NCI-H82 (cell line): ENCODE data around the gene CEP162.
A peak's percentile ranks its signal among the peaks of the same experiment; 100 is the strongest.
"Not testable (repeated sequence)": the region's sequence is repeated elsewhere in the genome, so short reads cannot be mapped to it uniquely, and the experiment has no call there.

Experiments used
- DNase-seq: peaks from one replicate; lab custom pipeline; 2025; lab: John Stamatoyannopoulos, UW

CEP162 gene

DNA sequence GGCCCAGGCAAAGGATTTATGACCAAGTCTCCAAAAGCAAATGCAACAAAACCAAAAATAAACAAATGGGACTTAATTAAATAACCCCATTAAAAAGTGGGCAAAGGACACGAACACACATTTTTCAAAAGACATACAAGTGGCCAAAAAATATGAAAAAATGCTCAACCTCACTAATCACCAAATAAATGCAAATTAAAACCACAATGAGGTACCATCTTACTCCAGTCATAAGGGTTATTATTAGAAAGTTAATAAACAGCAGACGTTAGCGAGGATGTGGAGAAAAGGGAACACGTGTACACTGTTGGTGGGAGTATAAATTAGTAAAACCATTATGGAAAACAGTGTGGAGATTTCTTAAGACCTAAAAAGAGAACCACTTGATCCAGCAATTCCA is 71.1 kb downstream of the CEP162 start:
- no peak for DNase-seq

DNA sequence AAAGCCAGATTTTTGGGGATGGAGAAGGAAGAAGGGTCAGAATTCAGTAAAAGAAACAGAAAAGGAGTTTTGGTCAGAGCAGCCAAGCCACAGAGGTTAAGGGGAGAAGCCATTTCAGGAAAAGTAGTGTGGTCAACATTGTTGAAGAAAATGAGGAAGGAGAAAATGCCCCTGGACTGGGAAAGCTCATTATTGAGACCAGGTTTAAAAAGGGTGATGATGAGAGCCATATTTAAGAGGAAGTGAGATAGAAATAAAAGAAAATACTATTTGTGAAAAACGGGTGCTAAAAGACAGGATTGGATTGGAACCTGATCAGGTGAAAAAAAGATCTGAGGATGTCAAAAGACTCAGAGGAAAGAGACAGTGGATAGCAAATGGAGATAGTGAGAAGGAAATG is 75.8 kb downstream of the CEP162 start:
- no peak for DNase-seq

DNA sequence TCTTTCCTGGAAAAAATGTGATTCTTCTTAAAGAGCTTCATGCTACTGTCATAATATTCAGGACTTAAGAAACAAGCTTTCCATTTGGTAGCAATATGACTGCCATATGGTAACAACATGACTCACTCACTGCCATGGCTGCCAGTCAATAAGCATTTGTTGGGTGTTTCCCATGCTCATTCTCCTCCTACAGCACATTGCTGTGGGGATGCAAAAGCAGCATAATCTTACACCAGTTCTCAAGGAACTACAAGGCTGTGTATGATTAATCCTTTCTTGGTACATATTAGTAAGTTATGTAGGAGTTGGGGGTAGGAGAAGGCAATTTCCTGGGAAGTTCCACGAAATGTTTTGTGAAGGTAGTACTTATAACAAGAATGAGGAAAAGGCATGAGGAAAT is 76.7 kb downstream of the CEP162 start:
- DNase-seq = no peak

DNA sequence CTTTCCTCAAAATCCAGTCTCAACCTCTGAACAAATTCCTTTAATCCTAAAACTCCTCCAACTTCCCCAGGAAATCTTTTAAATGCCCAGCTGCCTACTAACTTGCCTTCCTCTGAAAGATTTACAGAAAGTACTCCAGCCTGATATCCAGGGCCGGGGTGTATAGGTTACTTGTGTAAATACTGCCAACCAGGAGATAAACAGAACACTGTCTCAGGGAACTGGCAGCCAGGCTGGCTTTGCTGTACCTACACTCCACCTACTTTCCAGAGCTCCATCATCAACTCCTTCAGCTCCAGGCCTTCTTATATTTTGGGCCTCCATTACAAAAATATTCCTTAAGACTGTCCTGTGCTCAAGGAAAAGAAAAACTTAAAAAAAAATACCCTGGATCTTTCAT is 85.9 kb downstream of the CEP162 start:
- no peak for DNase-seq

DNA sequence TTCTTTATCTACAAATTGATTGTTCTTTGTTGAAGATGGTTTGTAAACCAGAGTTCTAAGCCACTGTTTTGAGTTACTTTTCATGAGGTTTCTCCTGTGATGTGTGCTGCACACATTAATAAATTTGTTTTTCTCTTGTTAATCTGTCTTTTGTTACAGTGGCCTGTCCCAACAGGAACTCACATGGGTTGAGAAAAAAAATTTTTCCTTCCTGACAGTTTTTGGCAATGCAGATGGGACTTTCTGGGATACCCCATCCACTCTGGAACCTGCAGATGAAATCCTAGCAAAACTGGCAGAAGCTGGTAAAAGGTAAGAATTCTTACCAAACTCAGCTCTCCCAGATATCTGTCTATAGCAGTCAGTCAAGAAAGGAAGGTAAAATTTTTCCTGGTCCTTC is 88.1 kb downstream of the CEP162 start:
- DNase-seq = no peak

DNA sequence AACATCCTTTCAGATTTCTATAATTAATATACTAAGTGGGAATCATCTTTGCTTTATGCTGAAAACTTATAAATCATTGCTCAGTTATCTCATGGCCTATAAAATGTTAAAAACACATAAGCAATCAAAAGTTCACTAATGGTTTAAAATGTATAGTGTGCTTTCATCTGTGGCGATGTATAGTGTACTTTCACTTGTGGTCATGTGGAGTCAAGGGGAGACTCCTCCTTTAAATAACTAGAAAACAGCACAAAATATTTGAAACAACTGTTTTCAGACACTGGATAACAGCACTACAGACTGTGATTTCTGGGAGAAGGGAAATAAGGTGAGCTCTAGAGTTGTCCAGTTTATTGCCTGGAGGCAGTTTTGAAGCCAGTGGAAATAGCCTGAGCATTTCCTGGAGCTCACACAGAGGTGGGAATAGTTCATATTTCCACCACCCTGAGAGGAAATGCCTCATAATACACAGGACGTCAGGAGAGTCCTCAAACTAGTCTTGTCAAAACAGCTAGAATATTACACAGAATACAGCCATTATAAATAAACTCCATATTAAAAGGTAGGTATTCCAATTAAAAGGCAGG is 89.4 kb downstream of the CEP162 start:
- no peak for DNase-seq

DNA sequence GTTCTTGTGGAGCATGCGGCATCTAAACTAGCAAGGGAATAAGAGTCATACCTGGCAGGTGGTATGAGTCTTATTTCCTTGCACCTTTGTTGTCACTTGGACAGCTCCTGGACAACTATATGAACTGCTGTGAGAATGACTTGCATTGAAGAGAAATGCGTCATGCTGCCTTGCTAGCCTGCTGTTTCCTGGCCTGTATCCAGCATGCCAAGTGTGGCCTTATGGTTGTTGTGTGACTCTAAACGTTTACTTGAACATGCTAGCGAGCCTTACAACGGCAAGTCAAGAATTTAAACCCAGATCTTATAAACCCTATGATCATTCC is 90.4 kb downstream of the CEP162 start:
- no peak for DNase-seq

DNA sequence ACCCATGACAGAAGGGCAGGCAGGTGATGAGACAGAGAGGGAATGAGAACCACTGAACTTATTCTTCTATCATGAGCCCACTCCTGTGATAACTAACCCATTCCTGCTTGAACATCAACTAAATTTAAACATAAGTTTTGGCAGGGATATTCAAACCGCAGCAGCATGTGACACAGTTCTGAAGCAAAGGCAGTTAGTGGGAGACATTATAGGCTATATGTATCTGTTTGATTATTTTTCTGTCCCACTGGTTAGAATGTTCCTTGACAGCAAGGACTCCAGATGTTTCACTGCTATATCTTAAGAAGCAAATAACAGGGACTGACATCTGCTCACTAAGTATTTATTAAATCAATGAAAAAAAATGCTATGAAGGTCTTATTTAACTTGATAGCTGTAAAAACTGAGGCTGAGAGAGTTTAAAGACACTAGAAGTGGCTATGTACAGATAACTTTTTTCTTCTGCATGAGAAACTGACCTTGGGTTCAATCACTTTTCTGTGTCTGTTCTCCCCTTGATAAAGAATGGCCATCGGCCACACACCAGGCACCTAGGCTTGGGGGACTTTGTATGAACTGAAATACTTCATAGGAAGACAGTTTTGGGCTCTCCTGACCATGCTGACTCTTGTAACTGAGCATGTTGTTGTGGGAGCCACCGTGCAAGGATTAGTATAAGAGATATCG is 90.9 kb downstream of the CEP162 start:
- DNase-seq = no peak

DNA sequence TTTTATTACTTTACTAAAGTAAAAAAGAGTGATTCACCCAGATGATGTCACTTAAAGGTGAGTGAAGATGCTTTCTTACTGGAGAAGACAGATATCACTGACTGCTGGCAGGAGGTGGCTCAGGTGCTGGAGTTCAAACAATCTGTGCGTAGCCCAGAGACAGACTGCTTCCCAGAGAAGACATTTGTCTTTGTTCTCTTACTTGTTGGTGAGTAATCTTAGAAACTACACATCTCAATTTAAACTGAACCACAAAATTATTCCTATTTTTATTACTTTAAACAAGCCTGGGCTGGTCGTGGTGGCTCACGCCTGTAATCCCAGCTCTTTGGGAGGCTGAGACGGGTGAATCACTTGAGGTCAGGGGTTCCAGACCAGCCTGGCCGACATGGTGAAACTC is 92.2 kb downstream of the CEP162 start:
- DNase-seq = no peak

DNA sequence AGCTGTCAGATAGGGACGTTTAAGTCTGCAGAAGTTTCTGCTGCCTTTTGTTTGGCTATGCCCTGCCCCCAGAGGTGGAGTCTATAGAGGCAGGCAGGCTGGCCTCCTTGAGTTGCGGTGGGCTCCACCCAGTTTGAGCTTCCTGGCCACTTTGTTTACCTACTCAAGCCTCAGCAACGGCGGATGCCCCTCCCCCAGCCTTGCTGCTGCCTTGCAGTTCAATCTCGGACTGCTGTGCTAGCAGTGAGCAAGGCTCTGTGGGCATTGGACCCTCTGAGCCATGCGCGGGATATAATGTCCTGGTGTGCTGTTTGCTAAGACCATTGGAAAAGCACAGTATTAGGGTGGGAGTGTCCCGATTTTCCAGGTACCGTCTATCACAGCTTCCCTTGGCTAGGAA is 94.1 kb downstream of the CEP162 start:
- DNase-seq = not testable (repeated sequence)

DNA sequence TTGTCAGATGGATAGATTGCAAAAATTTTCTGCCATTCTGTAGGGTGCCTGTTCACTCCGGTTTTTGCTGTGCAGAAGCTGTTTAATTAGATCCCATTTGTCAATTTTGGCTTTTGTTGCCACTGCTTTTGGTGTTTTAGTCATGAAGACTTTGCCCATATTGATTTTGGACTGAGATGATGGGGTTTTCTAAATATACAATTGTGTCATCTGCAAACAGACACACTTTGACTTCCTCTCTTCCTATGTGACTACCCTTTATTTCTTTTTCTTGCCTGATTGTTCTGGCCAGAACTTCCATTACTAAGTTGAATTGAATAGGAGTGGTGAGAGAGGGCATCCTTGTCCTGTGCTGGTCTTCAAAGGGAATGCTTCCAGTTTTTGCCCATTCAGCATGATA is 97.9 kb downstream of the CEP162 start:
- DNase-seq = not testable (repeated sequence)

DNA sequence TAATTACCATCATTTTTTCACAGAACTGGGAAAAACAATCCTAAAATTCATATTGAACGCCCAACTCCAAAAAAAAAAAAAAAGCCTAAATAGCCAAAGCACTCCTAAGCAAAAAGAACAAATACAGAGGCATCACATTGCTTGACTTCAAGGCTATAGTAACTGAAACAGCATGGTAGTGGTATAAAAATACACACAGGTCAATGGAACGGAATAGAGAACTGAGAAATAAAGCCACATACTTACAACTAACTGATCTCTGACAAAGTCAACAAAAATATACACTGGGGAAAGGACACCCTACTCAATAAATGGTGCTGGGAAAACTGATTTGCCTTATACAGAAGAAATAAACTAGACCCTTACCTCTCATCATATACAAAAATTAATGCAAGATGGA is 104.3 kb downstream of the CEP162 start:
- DNase-seq = no peak

DNA sequence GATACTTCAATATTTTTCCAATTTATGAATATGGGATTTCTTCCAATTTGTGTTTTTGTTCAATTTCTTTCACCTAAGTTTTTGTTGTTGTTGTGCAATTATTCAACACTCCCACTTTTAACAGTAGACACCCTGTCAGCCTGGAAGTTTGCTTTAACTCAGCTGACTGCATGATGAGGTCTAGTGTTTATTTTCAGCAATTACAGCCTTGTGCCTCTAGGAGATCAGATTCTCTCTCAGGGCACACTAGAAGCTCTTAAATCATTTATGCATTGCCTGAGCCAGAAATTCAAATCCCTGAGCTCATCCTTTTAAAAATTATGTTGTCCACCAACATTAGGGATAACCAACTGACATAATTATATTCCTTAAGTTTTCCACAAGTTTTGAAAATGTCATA is 108.2 kb downstream of the CEP162 start:
- DNase-seq = peak; percentile 8

DNA sequence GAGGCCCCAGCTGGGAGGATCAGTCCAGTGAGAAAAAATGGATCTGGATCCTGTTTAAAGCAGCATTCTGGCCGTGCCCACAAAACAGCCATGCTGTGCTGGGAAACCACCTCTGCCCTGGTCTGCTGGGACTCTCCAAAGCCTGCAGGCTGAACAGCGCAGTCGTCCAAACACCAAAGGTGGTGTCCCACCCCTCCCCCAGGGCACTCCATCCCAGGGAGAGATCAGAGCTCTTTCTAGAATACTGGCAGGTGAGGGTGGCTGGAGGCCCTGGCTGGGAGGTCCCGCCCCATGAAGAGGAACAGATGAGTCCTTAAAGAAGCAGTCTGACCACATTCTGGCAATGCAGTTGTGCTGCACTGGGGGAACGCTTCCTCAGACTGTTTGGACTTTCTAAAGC is 109.3 kb downstream of the CEP162 start:
- DNase-seq = no peak

DNA sequence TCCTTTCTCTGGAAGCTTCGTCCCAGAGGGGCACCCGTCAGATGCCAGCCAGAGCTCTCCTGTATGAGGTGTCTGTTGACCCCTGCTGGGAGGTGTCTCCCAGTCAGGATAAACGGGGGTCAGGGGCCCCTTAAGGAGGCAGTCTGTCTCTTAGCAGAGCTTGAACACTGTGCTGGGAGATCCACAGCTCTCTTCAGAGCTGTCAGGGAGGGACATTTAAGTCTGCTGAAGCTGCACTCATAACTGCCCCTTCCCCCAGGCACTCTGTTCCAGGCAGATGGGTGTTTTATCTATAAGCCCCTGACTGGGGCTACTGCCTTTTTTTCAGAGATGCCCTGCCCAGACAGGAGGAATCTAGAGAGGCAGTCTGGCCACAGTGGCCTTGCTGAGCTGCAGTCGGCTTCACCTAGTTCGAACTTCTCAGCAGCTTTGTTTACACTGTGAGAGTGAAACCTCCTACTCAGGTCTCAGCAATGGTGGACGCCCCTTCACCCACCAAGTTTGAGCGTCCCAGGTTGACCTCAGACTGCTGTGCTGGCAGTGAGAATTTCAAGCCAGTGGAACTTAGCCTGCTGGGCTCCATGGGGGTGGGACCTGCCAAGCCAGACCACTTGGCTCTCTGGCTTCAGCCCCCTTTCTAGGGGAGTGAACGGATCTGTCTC is 112.4 kb downstream of the CEP162 start:
- DNase-seq = not testable (repeated sequence)

DNA sequence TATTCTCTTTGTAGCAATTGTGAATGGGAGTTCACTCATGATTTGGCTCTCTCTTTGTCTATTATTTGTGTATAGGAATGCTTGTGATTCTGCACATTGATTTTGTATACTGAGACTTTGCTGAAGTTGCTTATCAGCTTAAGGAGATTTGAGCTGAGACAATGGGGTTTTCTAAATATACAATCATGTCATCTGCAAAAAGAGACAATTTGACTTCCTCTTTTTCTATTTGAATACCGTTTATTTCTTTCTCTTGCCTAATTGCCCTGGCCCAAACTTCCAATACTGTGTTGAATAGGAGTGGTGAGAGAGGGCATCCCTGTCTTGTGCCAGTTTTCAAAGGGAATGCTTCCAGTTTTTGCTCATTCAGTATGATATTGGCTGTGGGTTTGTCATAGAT is 116.1 kb downstream of the CEP162 start:
- DNase-seq = not testable (repeated sequence)

DNA sequence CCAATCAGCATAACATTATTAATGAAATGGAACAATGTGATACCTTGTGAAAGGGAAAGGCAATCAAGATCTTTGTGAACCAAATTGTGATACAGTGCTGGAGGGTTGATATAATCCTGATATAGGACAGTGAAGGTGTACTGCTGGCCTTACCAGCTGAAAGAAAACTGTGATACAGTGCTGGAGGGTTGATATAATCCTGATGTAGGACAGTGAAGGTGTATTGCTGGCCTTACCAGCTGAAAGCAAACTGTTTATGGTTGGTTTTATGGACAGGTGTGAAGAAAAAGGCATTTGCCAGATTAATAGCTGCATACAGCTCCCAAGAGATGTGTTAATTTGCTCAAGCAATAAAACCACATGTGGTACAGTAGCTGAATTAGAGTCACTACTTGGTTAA is 119.9 kb downstream of the CEP162 start:
- no peak for DNase-seq

DNA sequence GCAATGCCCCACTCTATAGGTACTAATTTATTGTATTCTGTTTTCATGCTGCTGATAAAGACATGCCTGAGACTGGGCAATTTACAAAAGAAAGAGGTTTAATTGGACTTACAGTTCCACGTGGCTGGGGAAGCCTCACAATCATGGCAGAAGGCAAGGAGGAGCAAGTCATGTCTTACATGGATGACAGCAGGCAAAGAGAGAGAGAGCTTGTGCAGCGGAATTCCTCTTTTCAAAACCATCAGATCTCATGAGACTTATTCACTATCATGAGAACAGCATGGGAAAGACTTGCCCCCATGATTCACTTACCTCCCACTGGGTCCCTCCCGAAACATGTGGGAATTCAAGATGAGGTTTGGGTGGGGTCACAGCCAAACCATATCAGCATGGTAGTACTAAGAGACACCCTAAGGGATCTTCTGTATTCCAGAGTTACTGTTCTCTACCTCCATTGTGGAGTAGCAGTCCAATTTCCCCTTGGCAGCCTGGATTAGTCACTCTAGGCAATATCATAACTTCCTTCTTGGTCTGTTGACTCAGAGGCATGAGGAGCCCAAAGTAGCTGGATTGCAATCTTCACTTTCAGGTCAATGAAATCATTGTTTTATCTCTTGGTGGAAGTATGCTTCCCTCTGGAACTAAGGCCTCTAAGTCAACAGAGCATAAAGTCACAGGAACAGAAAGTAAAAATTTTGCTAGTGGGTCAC is 122.1 kb downstream of the CEP162 start:
- DNase-seq = not testable (repeated sequence)

DNA sequence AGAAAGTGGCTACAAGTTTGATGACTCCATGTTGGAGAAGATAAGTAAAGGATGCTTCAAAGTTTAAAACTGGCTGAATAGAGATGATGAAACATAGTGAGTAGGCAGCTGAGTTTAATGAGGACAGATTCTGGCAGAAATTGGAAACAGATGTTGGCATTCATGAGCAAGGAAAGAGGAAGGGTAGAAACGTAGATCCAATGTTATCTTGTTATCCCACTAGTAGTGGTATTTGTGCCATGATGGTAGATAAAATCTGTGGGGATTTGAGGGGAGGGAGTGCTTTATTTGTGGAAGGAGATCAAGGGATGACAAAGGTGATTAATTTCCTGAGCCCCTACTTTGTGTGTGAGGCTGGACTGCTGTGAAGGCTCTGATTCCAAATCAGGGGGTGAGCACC is 124.4 kb downstream of the CEP162 start:
- peak; percentile 54 for DNase-seq

DNA sequence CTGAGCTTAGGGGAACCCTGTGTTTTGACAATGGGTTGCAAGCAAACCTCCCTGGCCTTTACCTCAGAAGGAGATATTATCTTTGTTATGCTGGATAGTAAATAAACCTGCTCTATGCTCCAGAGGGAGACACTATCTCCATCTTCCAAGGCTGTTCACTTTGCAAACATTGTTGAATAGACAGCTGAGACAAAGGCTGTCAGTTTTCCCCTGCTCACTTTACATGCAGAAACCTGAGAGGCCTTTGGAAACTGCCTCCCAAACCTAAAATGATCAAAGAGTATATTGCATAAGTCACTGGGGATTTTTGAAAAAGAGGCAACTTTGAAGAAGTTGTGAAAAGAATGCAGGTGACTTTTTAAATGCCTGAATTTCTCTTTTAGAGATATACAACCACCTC is 132.3 kb downstream of the CEP162 start:
- no peak for DNase-seq

DNA sequence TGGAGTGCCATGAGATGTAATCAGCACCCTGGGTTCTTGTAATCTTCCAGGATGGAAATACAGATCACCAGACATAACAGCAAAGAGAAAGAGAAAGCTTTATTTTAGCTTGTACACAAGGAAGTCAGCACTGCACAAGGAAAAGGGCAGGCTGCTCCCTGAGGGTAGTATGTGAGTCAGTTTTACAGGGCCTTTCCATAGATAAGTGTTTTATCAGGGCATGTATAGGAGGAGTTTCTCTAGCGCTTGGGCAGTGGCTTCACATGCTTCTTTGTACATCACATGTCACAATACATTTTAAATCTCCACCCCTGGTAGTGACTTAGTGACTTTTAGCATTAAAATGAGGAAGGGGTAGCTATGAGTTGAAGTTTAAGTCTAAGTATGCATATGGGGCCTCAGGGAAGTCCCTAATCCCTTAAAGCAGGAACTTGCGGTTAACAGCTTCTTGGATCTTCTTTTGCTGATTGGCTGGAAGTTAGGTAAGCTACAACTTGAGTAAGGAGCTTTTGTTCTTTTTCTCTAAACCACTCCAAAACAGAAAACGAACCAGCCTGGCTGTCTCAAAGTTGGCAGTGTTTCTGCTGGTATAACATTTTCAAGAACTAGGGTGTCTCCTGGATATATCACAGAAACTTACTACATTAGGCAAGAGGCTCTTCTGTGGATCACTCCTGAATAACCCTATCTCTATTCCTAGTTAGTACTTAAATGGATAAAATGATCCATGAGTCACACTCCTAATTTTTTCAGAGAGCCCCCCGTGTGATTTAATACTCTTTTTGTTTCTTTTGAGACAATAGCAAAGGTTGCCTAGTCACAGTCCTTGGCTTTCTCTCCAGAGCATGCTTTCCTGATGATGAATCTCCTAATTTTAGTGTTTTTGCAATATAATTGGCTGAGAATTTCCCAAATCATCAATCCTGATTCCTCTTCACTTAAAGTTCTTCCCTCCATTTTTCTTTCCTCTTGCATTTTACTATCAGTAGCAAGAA is 133.7 kb downstream of the CEP162 start:
- peak; percentile 3 for DNase-seq

DNA sequence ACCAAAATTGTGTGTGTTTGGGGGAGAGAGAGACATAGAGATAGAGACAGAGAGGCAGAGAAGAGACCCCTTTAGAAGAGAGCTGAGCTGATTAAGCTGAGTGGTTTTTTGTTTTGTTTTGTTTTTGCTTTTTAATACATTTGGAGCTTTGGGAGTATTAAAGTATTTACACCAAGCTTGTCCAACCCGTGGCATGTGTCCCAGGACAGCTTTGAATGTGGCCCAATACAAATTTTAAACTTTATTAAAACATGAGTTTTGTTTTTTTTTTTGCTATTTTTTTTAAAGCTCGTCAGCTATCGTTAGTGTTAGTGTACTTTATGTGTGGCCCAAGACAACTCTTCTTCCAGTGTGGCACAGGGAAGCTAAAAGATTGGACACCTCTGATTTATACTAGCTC is 137.9 kb downstream of the CEP162 start:
- DNase-seq = no peak
